Loucy (cell line): ENCODE results near the gene PDGFC.

Experiments used
- H2AFZ ChIP-seq: fragments of 200-600 bp; sonication (generic); 2 replicates; pipeline ENCODE4 v1.6.0; 2016; ENCODE audit warnings: antibody characterized with exemption, mild to moderate bottlenecking, low read length, moderate library complexity
- H3F3A ChIP-seq: fragments of 200-600 bp; 2 replicates; pipeline ENCODE4 v1.6.0; 2016; ENCODE audit warnings: antibody characterized with exemption, low read depth, mild to moderate bottlenecking
- H3K27me3 ChIP-seq: fragments of 200-600 bp; sonication (generic); 2 replicates; pipeline ENCODE4 v1.6.1; 2014; ENCODE audit warnings: low read length, mild to moderate bottlenecking; ENCODE audit not compliant: insufficient read depth, poor library complexity, severe bottlenecking
- H3K36me3 ChIP-seq: fragments of 200-600 bp; sonication (generic); 2 replicates; pipeline ENCODE4 v1.6.1; 2016; ENCODE audit warnings: low read length; ENCODE audit not compliant: insufficient read depth
- H3K4me1 ChIP-seq: fragments of 200-600 bp; sonication (generic); 2 replicates; pipeline ENCODE4 v1.5.1; 2014; ENCODE audit warnings: low read length, mild to moderate bottlenecking; ENCODE audit not compliant: insufficient read depth, poor library complexity, severe bottlenecking
- H3K4me2 ChIP-seq: fragments of 200-600 bp; sonication (generic); 2 replicates; pipeline ENCODE4 v1.6.0; 2014; ENCODE audit warnings: antibody characterized with exemption, low read length, low read depth, mild to moderate bottlenecking; ENCODE audit not compliant: poor library complexity, severe bottlenecking
- H3K4me3 ChIP-seq: fragments of 200-600 bp; sonication (generic); 2 replicates; pipeline ENCODE4 v1.5.1; 2014; ENCODE audit warnings: low read length, mild to moderate bottlenecking, mixed read lengths; ENCODE audit not compliant: poor library complexity, severe bottlenecking
- H3K79me2 ChIP-seq: fragments of 200-600 bp; sonication (generic); 2 replicates; pipeline ENCODE4 v1.6.1; 2014; ENCODE audit warnings: low read length; ENCODE audit not compliant: insufficient read depth
- H3K9ac ChIP-seq: fragments of 200-600 bp; sonication (generic); 2 replicates; pipeline ENCODE4 v1.6.0; 2014; ENCODE audit warnings: mild to moderate bottlenecking, low read depth, low read length, moderate library complexity; ENCODE audit not compliant: poor library complexity, severe bottlenecking
- H3K9me2 ChIP-seq: fragments of 200-600 bp; sonication (generic); replicated peaks from 2 replicates; pipeline ENCODE4 v1.6.1; 2016; ENCODE audit warnings: low read depth, low read length, mixed read lengths
- H3K9me3 ChIP-seq: fragments of 200-600 bp; sonication (generic); 2 replicates; pipeline ENCODE4 v1.6.1; 2014; ENCODE audit warnings: mild to moderate bottlenecking, antibody characterized with exemption, low read length, low read depth; ENCODE audit not compliant: insufficient read depth
- H4K20me1 ChIP-seq: fragments of 200-600 bp; sonication (generic); 2 replicates; pipeline ENCODE4 v1.6.0; 2014; ENCODE audit warnings: antibody characterized with exemption, low read length, mild to moderate bottlenecking; ENCODE audit not compliant: insufficient read depth, poor library complexity, severe bottlenecking
- EZH2phosphoT487 ChIP-seq: fragments of 200-600 bp; IDR thresholded peaks from 2 replicates; pipeline ENCODE4 v1.6.1; 2018; ENCODE audit warnings: antibody characterized with exemption, mild to moderate bottlenecking, moderate library complexity, borderline replicate concordance
- TF ChIP-seq, protein P1 (sequence below): fragments of 200-600 bp; sonication (generic); conservative IDR thresholded peaks from 2 replicates; pipeline ENCODE4 v1.5.1; 2014; ENCODE audit warnings: mild to moderate bottlenecking, antibody characterized with exemption, low read length

Gene PDGFC

DNA sequence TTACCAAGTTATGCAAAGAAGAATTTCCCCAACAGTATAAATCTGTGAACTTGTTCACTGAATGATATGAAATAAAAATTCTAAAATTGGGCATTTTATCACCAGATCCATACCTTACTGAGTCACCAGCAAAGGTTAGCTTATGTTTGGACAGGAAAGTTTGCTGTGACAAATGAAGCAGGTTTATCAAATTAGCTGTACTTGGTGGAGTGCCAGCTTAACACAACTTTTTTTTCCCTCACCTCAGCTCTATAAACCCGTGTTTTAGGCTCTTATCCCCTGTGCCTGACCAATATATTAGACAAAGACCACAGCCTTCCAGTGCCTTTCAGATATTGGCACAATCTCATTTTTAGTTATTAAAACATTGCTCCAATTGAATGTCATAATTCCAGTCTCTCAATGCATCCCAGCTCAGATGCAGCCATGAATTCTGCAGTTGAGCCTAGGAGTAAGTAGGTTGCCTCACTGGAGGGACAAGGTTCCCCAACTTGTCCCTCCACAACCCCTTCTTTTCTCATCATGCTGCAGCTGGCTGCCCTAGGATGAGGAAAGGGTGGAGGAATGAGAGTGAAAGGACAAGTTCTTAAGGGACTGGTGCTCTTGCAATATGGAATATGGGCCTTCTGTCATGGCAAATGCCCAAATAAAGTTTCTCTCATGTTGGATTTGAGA lies 27.0 kb upstream of the PDGFC start:
- no peaks in the 10 kb centered on the region for H4K20me1 ChIP-seq
- no peaks in the 10 kb centered on the region for H3K4me1 ChIP-seq
- no peaks in the 10 kb centered on the region for H3K27me3 ChIP-seq
- TF ChIP-seq, protein P1, sequence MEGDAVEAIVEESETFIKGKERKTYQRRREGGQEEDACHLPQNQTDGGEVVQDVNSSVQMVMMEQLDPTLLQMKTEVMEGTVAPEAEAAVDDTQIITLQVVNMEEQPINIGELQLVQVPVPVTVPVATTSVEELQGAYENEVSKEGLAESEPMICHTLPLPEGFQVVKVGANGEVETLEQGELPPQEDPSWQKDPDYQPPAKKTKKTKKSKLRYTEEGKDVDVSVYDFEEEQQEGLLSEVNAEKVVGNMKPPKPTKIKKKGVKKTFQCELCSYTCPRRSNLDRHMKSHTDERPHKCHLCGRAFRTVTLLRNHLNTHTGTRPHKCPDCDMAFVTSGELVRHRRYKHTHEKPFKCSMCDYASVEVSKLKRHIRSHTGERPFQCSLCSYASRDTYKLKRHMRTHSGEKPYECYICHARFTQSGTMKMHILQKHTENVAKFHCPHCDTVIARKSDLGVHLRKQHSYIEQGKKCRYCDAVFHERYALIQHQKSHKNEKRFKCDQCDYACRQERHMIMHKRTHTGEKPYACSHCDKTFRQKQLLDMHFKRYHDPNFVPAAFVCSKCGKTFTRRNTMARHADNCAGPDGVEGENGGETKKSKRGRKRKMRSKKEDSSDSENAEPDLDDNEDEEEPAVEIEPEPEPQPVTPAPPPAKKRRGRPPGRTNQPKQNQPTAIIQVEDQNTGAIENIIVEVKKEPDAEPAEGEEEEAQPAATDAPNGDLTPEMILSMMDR = no peak
- no peak for TF ChIP-seq EZH2phosphoT487
- no peaks in the 10 kb centered on the region for H3K9me3 ChIP-seq
- H3K4me2 ChIP-seq = no peak overlapping the region
- no peaks in the 10 kb centered on the region for H3F3A ChIP-seq
- no peaks in the 10 kb centered on the region for H3K9me2 ChIP-seq
- no peaks in the 10 kb centered on the region for H3K79me2 ChIP-seq
- no peak overlapping the region for H3K9ac ChIP-seq
- no peak overlapping the region for H2AFZ ChIP-seq
- H3K36me3 ChIP-seq = no peaks in the 10 kb centered on the region
- H3K4me3 ChIP-seq = no peak overlapping the region

DNA sequence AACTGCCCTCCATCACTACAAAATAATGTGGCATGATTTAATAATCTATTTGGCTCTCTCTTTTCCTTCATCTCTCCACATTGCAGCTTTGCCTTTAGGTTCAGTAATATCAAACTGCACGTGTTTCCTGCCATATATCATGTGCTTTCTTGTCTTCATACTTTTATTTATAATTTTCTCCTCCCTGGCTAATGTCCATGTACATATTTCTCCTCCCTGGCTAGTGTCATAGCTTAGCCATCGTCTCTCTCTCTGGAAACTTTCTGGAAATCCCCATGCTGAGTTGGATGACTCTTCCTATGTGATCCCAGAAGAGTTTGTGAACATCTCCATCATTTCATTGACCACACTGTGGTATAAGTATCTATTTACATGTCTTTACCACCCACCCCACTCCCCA lies 21.3 kb upstream of the PDGFC start:
- Histone ChIP-seq H3K27me3 (no peaks in the 10 kb centered on the region), H3K4me2 (no peak overlapping the region), H2AFZ (no peak overlapping the region), H3K9me3 (no peaks in the 10 kb centered on the region), H3K4me1 (no peaks in the 10 kb centered on the region), H3K9ac (no peak overlapping the region), H3F3A (no peaks in the 10 kb centered on the region), H3K79me2 (no peaks in the 10 kb centered on the region), H3K36me3 (no peaks in the 10 kb centered on the region), H3K4me3 (no peak overlapping the region), H4K20me1 (no peaks in the 10 kb centered on the region), H3K9me2 (no peaks in the 10 kb centered on the region)
- TF ChIP-seq, protein P1 = no peak
- no peak for TF ChIP-seq EZH2phosphoT487

DNA sequence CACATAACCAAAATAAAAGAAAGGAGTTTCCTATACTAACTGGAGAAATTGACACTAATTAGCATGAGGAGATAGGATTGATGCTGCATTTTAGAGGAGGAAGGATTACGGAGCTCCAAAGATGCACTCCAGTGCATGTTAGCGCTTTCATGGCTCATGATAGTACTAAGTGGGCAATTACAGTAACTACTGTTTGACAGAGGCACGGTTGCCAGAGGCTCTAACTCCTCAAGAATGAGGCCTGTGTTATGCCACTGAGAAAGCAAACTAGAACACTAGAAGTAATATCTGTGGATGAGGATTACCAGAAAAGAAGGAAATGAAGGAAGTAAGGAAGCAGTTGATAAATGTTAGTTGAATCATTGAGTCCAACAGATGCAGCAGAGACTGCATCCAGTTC lies 19.6 kb upstream of the PDGFC start:
- Histone ChIP-seq H3K4me2 (no peak overlapping the region), H3K4me3 (no peak overlapping the region), H3K9ac (no peak overlapping the region), H3K36me3 (no peaks in the 10 kb centered on the region), H3K9me3 (no peaks in the 10 kb centered on the region), H3K27me3 (no peaks in the 10 kb centered on the region), H3F3A (no peaks in the 10 kb centered on the region), H3K79me2 (no peaks in the 10 kb centered on the region), H3K9me2 (no peaks in the 10 kb centered on the region), H2AFZ (no peak overlapping the region), H4K20me1 (no peaks in the 10 kb centered on the region), H3K4me1 (no peaks in the 10 kb centered on the region)
- TF ChIP-seq, protein P1 = no peak
- TF ChIP-seq EZH2phosphoT487 = no peak
